Naive thymus-derived CD4-positive, alpha-beta T cell (primary cell): ENCODE results near the gene PICK1. TPM values are rescaled to one million over a fixed set of nuclear protein-coding genes. Genes with fewer than 3 reads are reported as not detected.
A peak's percentile ranks its signal among the peaks of the same experiment; 100 is the strongest.

Experiments
- ATAC-seq: fragments of 150-1000 bp; cut with Tn5 transposase; 2 replicates; pipeline ENCODE4 v1.10.0; 2021; ENCODE audit warnings: mild to moderate bottlenecking, moderate library complexity
- CTCF ChIA-PET: fragments of 350-600 bp; sonication (Branson Sonifier 250); formaldehyde crosslinking; loops from one replicate; lab custom pipeline; 2021; ENCODE audit warnings: antibody characterized with exemption; lab: Charles Lee
- POLR2A ChIA-PET: fragments of 350-600 bp; sonication (Branson Sonifier 250); formaldehyde crosslinking; loops from one replicate; lab custom pipeline; 2021; ENCODE audit warnings: antibody characterized with exemption, inconsistent platforms; lab: Charles Lee
- DNase-seq, 9 donors: peaks; one replicate each; pipeline versions ENCODE4 v3.0.0 to v3.0.0-alpha.2; 2020 to 2022; ENCODE audit warnings: mixed read lengths in 1 of 9
- H3K27ac ChIP-seq: one replicate; pipeline ENCODE4 v1.7.0; 2013; ENCODE audit warnings: mild to moderate bottlenecking, low read depth, low read length, moderate library complexity
- H3K27me3 ChIP-seq, 2 donors: one replicate each; pipeline ENCODE4 v1.7.0; 2013; ENCODE audit warnings: low read length in 2 of 2, mild to moderate bottlenecking in 2 of 2, moderate library complexity in 2 of 2; ENCODE audit not compliant: control insufficient read depth in 2 of 2, insufficient read depth in 2 of 2
- H3K36me3 ChIP-seq, 3 experiments: 1 replicate in 2 of 3; 2 replicates in 1 of 3; pipeline ENCODE4 v1.7.0; 2013; ENCODE audit warnings: low read length in 3 of 3, mild to moderate bottlenecking in 3 of 3, moderate library complexity in 1 of 3; ENCODE audit not compliant: insufficient read depth in 3 of 3, control insufficient read depth in 2 of 3
- H3K4me1 ChIP-seq, 2 donors: one replicate each; pipeline ENCODE4 v1.7.0; 2013; ENCODE audit warnings: low read length in 2 of 2, mild to moderate bottlenecking in 2 of 2, moderate library complexity in 1 of 2; ENCODE audit not compliant: control insufficient read depth in 2 of 2, insufficient read depth in 2 of 2
- H3K4me3 ChIP-seq: 2 replicates; pipeline ENCODE4 v1.7.0; 2013; ENCODE audit warnings: mild to moderate bottlenecking, low read length
- H3K9me3 ChIP-seq, 3 experiments: 1 replicate in 2 of 3; 2 replicates in 1 of 3; pipeline ENCODE4 v1.7.0; 2013; ENCODE audit warnings: low read length in 3 of 3; ENCODE audit not compliant: control insufficient read depth in 2 of 3
- H3K27ac Mint-ChIP-seq, 9 donors: one replicate each; pipeline ENCODE4 v1.8.0; 2020 to 2022; ENCODE audit warnings: mixed read lengths in 9 of 9, mild to moderate bottlenecking in 8 of 9, moderate library complexity in 5 of 9, inconsistent platforms in 2 of 9
- H3K27me3 Mint-ChIP-seq, 5 donors: one replicate each; pipeline ENCODE4 v1.8.0; 2021 to 2022; ENCODE audit warnings: mixed read lengths in 5 of 5, mild to moderate bottlenecking in 1 of 5
- H3K36me3 Mint-ChIP-seq, 5 donors: one replicate each; pipeline ENCODE4 v1.8.0; 2020 to 2022; ENCODE audit warnings: mixed read lengths in 5 of 5, mild to moderate bottlenecking in 3 of 5, inconsistent platforms in 1 of 5
- H3K4me1 Mint-ChIP-seq, 7 donors: one replicate each; pipeline ENCODE4 v1.8.0; 2020 to 2022; ENCODE audit warnings: mixed read lengths in 7 of 7, mild to moderate bottlenecking in 3 of 7, inconsistent platforms in 1 of 7
- H3K4me3 Mint-ChIP-seq, 10 donors: one replicate each; pipeline ENCODE4 v1.8.0; 2020 to 2022; ENCODE audit warnings: mild to moderate bottlenecking in 10 of 10, mixed read lengths in 10 of 10, moderate library complexity in 6 of 10, inconsistent platforms in 2 of 10
- H3K9me3 Mint-ChIP-seq, 11 donors: one replicate each; pipeline ENCODE4 v1.8.0; 2020 to 2022; ENCODE audit warnings: mixed read lengths in 11 of 11, mild to moderate bottlenecking in 4 of 11, inconsistent platforms in 1 of 11, moderate library complexity in 1 of 11
- intact Hi-C, 2 donors: fragments of 100-400 bp; cut with micrococcal nuclease; formaldehyde crosslinking; loops; one replicate each; pipeline ENCODE4 v1.15.1; 2023
- polyA plus RNA-seq, 2 donors: library from polyadenylated mRNA; unstranded; fragments of 300-500 nt; fragmentation: Illumina TruSeq; gene quantifications; one replicate each; pipeline ENCODE4 v1.2.3, GENCODE V29; 2021
- total RNA-seq, 6 experiments: library from RNA in 5 of 6; stranded (reverse) in 5 of 6; gene quantifications; 1 replicate in 5 of 6; 2 replicates in 1 of 6; pipeline ENCODE4 v1.2.3 and lab custom pipeline; 2021 to 2026

Gene PICK1
- total and polyA plus RNA-seq, 7 experiments from 2014 or later: 6.3 to 29.3 (median 25.3) TPM

DNA sequence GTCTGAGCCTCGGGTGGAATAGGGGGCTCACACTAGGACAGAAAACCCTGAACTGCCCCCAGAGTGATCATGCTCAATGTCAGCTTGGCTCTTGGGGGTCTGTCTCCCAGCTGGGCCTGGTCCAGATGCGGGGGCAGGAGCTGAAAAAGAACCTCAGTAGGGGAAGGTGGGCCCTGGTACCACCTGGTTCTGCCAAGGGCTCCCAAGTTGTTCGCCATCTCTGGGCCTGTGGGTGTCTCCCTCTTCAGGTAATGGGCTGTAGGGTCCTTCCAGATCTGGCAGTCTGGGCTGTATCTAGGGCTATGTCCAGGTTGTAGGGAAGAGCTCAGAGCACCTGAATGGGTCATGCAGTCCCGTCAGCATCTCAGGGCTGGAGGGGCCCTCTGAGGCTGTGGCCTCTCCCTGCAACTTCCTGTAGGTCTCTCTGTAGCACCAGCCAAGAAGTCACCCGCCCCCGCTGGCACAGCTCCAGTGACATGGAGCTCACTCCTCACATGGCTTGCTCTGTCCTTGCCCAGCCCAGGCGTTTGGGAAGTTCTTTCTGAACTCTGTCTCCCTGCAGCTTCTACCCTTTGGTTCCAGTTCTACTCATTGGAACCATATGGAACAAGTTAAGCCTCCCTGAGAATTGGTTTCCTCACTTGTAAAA, 39.8 kb upstream of the PICK1 start:
- no peak for DNase-seq
- no peak overlapping the region for H3K27ac Mint-ChIP-seq
- intact Hi-C loops: no loop called here
- Histone ChIP-seq H3K27me3 (no peaks in the 10 kb centered on the region), H3K4me3 (no peak overlapping the region), H3K9me3 (no peaks in the 10 kb centered on the region), H3K4me1 (no peaks in the 10 kb centered on the region), H3K27ac (no peak overlapping the region), H3K36me3 (no peaks in the 10 kb centered on the region)
- H3K9me3 Mint-ChIP-seq: no peaks in the 10 kb centered on the region
- peaks cover 0 to 7% (median 0%) of the 10 kb centered on the region in 7 donors for H3K4me1 Mint-ChIP-seq
- H3K27me3 Mint-ChIP-seq: no peaks in the 10 kb centered on the region
- CTCF ChIA-PET: no interaction called here
- H3K4me3 Mint-ChIP-seq: no peak overlapping the region
- no peaks in the 10 kb centered on the region for H3K36me3 Mint-ChIP-seq
- POLR2A ChIA-PET: no interaction called here
- ATAC-seq: no peak

DNA sequence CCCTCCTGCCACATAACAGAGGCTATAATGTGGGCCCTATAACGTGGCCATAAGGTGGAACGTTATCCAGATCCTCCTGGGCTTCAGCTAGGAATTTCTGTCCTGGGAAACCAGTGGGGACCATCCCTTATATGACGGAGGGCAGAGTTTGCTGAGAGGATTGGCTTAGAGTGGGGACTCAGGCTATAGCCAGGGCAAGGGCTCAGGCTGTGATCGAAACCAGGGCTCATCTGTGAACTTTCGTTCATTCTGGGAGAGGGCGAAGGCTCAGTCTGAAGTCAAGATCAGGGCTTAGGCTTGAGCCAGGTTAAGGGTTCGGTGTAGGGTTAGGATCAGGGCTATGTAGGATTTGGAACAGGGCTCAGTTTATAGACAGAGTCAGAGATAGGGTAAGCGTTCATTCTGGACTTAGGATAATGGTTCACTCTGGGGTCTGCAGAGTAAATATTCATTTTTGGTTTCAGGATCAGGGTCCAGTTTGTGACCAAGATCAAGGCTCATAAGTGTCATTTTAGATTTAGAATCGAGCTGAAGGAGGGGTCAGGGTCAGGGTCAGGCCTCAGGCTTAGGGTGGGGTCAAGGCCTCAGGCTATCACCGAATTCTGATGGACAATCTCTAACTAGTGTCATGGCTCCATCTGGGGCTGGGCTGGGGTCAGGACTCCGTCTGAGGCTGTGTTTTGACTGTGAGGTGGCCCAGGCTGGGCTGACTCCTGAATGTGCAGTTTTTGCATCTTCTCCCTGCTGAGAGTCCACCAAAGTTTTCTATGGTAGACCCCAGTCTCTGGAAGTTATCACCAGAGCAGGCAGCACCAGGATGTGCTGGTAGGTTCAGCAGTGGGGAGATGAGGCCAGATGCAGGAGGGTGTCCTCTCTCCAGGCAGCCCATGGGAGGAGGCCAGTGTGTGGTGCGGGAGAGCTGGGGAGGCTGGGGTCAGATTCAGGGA, 39.0 kb upstream of the PICK1 start:
- no peak for ATAC-seq
- no peaks in the 10 kb centered on the region for H3K36me3 Mint-ChIP-seq

DNA sequence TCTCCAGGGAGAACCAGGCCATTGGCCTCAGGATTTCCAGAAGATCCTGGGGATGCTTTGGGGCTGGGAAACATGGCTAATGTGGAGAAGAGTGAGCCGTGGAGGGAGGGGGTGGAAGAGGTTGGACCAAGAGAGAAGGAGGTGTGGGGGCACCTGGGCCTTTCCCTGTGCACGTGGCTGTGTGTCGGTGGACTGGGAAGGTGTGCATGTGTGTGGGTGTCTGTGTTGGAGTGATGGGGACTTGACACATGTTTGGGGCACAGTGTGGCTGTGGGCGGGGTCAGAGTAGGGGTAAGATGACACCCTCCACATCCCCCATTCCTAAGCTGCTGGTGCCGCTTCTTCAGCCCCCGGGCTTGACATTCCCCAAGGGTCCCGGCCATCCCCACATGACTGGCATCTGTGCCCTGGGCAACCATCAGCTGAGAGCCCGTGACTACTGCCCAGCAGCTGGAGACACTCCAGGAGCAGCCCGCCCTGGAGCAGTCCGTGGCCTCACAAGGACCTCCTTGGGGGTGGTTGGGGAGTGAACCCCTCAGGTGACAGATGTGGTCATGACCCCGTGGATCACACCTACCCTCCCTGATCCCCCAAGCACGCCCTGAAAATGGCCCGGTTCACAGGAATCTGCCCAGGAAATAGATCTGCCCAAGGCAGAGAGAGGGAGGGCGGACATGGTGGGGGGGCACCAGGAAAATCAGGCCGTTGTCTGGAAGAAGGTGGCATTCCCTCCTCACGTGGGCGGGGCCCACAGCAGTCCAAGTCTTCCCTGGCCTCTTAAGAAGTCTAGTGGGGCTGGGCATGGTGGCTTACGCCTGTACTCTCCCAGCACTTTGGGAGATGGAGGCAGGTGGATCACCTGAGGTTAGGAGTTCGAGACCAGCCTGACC, 38.0 kb upstream of the PICK1 start:
- intact Hi-C loops: no loop called here
- Histone ChIP-seq H3K9me3 (no peaks in the 10 kb centered on the region), H3K4me3 (no peak overlapping the region), H3K27me3 (no peaks in the 10 kb centered on the region), H3K27ac (no peak overlapping the region), H3K36me3 (no peaks in the 10 kb centered on the region), H3K4me1 (no peaks in the 10 kb centered on the region)
- Mint-ChIP-seq H3K4me1 (peaks cover 0 to 7% (median 0%) of the 10 kb centered on the region in 7 donors), H3K4me3 (no peak overlapping the region), H3K9me3 (no peaks in the 10 kb centered on the region), H3K27ac (peak overlapping the region in 2 of 9 donors; percentile 4 to 71), H3K27me3 (no peaks in the 10 kb centered on the region), H3K36me3 (no peaks in the 10 kb centered on the region)
- ATAC-seq: no peak
- DNase-seq: no peak
- CTCF ChIA-PET: no interaction called here
- POLR2A ChIA-PET: no interaction called here

More for the DNA sequence above, 39.0 kb upstream of the PICK1 start:
- DNase-seq: no peak
- ChIA-PET CTCF (no interaction called here), POLR2A (no interaction called here)
- H3K36me3 ChIP-seq: no peaks in the 10 kb centered on the region
- H3K4me1 Mint-ChIP-seq: peaks cover 0 to 7% (median 0%) of the 10 kb centered on the region in 7 donors
- no peaks in the 10 kb centered on the region for H3K9me3 Mint-ChIP-seq
- H3K27me3 ChIP-seq: no peaks in the 10 kb centered on the region
- H3K4me1 ChIP-seq: no peaks in the 10 kb centered on the region
- no peaks in the 10 kb centered on the region for H3K9me3 ChIP-seq
- no peak overlapping the region for H3K4me3 ChIP-seq
- intact Hi-C loops: no loop called here
- peak overlapping the region in 2 of 9 donors; percentile 46 to 71 for H3K27ac Mint-ChIP-seq
- no peaks in the 10 kb centered on the region for H3K27me3 Mint-ChIP-seq
- no peak overlapping the region for H3K27ac ChIP-seq
- H3K4me3 Mint-ChIP-seq: no peak overlapping the region

DNA sequence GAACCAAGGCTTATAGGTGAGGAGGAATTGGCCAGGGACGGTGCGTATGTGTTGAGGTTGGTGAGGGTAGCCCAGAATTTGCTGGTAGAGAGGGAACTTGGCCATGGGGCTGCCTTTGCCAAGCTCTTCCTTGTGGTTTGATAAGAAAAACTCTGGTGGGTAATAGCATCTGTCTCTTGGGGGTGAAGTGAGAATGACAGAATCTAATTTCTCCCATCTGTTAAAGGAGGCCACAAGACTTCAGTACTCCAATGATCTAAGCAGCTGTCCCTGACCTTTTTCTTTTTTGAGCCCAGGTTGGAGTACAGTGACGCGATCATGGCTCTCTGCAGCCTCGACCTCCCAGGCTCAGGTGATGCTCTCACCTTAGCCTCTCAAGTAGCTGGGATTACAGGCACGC, 36.0 kb upstream of the PICK1 start:
- ChIA-PET CTCF (no interaction called here), POLR2A (no interaction called here)
- H3K36me3 Mint-ChIP-seq: peaks cover 0 to 6% (median 0%) of the 10 kb centered on the region in 5 donors
- ATAC-seq: no peak
- peaks cover 0 to 7% (median 0%) of the 10 kb centered on the region in 7 donors for H3K4me1 Mint-ChIP-seq
- Histone ChIP-seq H3K4me1 (no peaks in the 10 kb centered on the region), H3K4me3 (no peak overlapping the region), H3K27ac (no peak overlapping the region), H3K9me3 (no peaks in the 10 kb centered on the region), H3K27me3 (no peaks in the 10 kb centered on the region), H3K36me3 (no peaks in the 10 kb centered on the region)
- DNase-seq: no peak
- H3K27ac Mint-ChIP-seq: peak overlapping the region in 1 of 9 donors; percentile 48
- H3K27me3 Mint-ChIP-seq: no peaks in the 10 kb centered on the region
- no peak overlapping the region for H3K4me3 Mint-ChIP-seq
- no peaks in the 10 kb centered on the region for H3K9me3 Mint-ChIP-seq
- intact Hi-C loops: no loop called here

DNA sequence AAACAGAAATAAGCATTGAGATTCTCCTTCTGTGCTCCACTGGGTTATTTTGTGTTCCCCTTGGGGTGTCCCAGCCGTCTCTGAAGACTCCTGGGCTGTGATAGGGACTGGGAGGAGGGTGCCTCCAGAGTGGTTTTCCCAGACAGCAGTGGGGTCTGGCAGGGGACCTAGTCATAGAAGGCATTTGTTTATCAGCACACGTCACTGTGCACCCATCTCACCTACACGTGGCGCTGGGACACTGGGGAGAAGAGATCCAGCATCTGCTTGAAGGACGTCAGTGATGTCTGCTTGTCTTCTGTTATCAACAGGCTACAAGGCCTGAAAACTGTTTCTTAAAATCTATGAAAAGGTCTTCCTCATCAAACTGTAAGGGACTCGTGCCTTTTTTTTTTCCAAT, 34.2 kb upstream of the PICK1 start:
- no peaks in the 10 kb centered on the region for H3K4me1 Mint-ChIP-seq
- intact Hi-C loops: no loop called here
- ATAC-seq: no peak
- H3K4me3 Mint-ChIP-seq: no peak overlapping the region
- H3K4me3 ChIP-seq: no peak overlapping the region
- no peaks in the 10 kb centered on the region for H3K27me3 ChIP-seq
- H3K9me3 ChIP-seq: no peaks in the 10 kb centered on the region
- CTCF ChIA-PET: no interaction called here
- H3K36me3 Mint-ChIP-seq: peaks cover 0 to 6% (median 0%) of the 10 kb centered on the region in 5 donors
- no peak for DNase-seq
- no peak overlapping the region for H3K27ac Mint-ChIP-seq
- H3K27ac ChIP-seq: no peak overlapping the region
- no peaks in the 10 kb centered on the region for H3K9me3 Mint-ChIP-seq
- H3K36me3 ChIP-seq: no peaks in the 10 kb centered on the region
- POLR2A ChIA-PET: no interaction called here
- H3K4me1 ChIP-seq: no peaks in the 10 kb centered on the region
- no peaks in the 10 kb centered on the region for H3K27me3 Mint-ChIP-seq

DNA sequence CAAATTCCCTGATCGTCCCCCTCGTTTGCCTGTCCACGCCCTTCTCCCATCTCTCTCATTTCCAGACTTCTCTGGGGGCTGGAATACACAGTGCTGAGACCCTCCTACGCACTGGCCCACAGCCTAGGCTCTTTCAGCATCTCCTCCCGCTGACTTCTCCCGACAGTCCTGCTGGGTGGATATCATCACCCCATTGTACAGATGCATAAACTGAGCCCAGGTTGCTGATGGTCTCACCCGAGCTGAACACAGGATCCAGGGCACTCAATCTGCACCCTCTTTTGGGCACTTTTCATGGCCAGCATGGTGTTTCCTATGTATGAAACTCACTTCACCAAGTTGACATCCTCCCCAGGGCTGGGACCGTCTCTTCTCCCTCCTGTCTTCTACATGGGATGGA, 31.7 kb upstream of the PICK1 start:
- H3K9me3 ChIP-seq: no peaks in the 10 kb centered on the region
- no peaks in the 10 kb centered on the region for H3K27me3 Mint-ChIP-seq
- H3K4me3 Mint-ChIP-seq: no peak overlapping the region
- peaks cover 0 to 6% (median 0%) of the 10 kb centered on the region in 5 donors for H3K36me3 Mint-ChIP-seq
- ATAC-seq (no peak), DNase-seq (no peak)
- H3K27ac ChIP-seq: no peak overlapping the region
- H3K36me3 ChIP-seq: no peaks in the 10 kb centered on the region
- ChIA-PET CTCF (no interaction called here), POLR2A (no interaction called here)
- no peak overlapping the region for H3K4me3 ChIP-seq
- no peaks in the 10 kb centered on the region for H3K27me3 ChIP-seq
- H3K9me3 Mint-ChIP-seq: no peaks in the 10 kb centered on the region
- H3K4me1 ChIP-seq: no peaks in the 10 kb centered on the region
- intact Hi-C loops: no loop called here
- H3K27ac Mint-ChIP-seq: no peak overlapping the region
- H3K4me1 Mint-ChIP-seq: no peaks in the 10 kb centered on the region
